HFF-Myc (cell line): ENCODE data around the gene ZNF836.

ENCODE experiments used
- DNase-seq: peaks from one replicate; pipeline ENCODE4 v3.0.0-alpha.2; 2011; ENCODE audit warnings: low read depth; ENCODE audit errors: extremely low read depth
- H3K4me3 ChIP-seq: replicated peaks from 2 replicates; pipeline ENCODE4 v1.5.1; 2011; ENCODE audit warnings: low read depth, mild to moderate bottlenecking, control low read depth, low read length
- TF ChIP-seq, protein P1 (sequence below): IDR thresholded peaks from 2 replicates; pipeline ENCODE4 v1.5.1; 2012; ENCODE audit warnings: mild to moderate bottlenecking, low read depth, low read length, control low read depth; ENCODE audit errors: missing control alignments

The ZNF836 gene

DNA sequence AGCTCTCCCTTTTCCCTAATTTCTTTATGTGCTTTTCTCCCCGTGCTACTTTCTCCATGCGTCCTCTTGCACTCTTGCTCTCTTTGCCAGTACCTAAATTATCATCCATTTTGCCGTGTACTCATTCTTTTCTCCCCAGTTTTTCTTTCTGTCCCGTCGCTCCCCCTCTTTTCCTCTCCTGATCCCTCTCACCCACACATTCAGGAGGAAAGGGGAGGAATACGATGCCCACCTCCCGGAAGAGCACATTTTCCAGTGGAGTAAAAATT is 32.5 kb downstream of the ZNF836 start:
- H3K4me3 ChIP-seq: peak overlapping the region; percentile 95
- no peak for DNase-seq
- TF ChIP-seq, protein P1, sequence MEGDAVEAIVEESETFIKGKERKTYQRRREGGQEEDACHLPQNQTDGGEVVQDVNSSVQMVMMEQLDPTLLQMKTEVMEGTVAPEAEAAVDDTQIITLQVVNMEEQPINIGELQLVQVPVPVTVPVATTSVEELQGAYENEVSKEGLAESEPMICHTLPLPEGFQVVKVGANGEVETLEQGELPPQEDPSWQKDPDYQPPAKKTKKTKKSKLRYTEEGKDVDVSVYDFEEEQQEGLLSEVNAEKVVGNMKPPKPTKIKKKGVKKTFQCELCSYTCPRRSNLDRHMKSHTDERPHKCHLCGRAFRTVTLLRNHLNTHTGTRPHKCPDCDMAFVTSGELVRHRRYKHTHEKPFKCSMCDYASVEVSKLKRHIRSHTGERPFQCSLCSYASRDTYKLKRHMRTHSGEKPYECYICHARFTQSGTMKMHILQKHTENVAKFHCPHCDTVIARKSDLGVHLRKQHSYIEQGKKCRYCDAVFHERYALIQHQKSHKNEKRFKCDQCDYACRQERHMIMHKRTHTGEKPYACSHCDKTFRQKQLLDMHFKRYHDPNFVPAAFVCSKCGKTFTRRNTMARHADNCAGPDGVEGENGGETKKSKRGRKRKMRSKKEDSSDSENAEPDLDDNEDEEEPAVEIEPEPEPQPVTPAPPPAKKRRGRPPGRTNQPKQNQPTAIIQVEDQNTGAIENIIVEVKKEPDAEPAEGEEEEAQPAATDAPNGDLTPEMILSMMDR: no peak

- DNase-seq: no peak
- TF ChIP-seq, protein P1: no peak
- H3K4me3 ChIP-seq: peak overlapping the region; percentile 95
Observed at GRCh38 chr19:52138278-52138982, 33.0 kb downstream of the ZNF836 start.

DNA sequence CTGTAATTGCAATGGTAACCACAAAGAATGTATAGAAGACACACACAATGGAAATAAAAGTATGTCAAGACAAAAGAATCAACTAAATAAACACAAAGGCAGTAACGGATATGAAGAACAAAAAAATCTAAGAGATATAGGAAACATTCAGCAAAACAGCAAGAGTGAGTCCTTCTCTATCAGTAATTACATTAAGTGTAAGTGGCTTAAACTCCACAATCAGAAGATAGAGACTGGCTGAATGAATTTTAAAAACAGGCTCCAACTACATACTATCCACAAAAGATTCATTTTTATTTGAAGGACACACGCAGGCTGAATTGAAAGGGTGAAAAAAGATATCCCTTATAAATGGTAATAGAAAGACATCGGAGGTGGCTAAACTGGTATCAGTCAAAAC is 51.1 kb downstream of the ZNF836 start:
- TF ChIP-seq, protein P1: no peak
- DNase-seq: no peak

GRCh38 chr19:52115526-52116053 is 55.8 kb downstream of the ZNF836 start:
- H3K4me3 ChIP-seq: no peak overlapping the region
- no peak for DNase-seq
- TF ChIP-seq, protein P1: no peak

More for the DNA sequence above, 51.1 kb downstream of the ZNF836 start:
- H3K4me3 ChIP-seq: no peak overlapping the region

DNA sequence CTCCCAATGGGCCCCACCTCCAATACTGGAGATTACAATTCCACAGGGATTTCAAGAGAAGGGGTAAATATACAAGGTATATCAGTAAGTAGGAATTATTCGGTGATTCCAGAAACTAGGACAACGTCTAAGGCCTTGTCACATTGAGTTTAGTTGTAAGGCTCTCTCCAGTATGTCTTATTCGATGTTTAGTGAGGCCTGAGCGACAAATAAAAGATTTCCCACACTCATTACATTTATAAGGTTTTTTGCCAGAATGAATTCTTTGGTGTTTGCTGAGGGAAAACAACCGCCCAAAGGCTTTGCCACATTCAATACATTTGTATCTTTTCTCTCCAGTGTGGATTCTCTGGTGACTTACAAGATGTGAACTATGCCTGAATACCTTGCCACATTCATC is 56.7 kb downstream of the ZNF836 start:
- DNase-seq: no peak
- no peak overlapping the region for H3K4me3 ChIP-seq
- TF ChIP-seq, protein P1: no peak

DNA sequence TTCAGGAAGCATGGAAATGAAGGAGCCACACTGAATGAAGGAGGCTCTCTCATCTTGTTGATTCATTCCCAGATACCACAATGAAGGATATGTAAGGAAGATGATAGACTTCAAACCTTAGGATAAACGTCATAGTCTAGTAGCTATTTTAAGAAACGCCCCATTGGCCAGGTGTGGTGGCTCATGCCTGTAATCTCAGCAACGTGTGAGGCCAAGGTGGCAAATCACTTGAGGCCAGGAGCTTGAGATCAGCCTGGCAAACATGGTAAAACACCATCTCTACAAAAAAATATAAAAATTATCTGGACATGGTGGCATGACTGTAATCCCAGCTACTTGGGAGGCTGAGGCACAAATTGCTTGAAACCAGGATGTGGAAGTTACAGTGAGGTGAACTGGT is 58.8 kb downstream of the ZNF836 start:
- no peak for DNase-seq
- no peak overlapping the region for H3K4me3 ChIP-seq
- TF ChIP-seq, protein P1: no peak

GRCh38 chr19:52110780-52111179 is 60.6 kb downstream of the ZNF836 start:
- DNase-seq: no peak
- H3K4me3 ChIP-seq: no peak overlapping the region
- TF ChIP-seq, protein P1: no peak
